GM23248 (cell line): ENCODE data around the gene ATE1.

Experiments
- EZH2 ChIP-seq: fragments of 200-600 bp; sonication (generic); IDR thresholded peaks from 2 replicates; pipeline ENCODE4 v1.6.1; 2018; ENCODE audit warnings: antibody characterized with exemption, mild to moderate bottlenecking; ENCODE audit not compliant: insufficient read depth, poor library complexity, severe bottlenecking
- EZH2phosphoT487 ChIP-seq: fragments of 200-600 bp; sonication (generic); IDR thresholded peaks from 2 replicates; pipeline ENCODE4 v1.6.1; 2018; ENCODE audit warnings: antibody characterized with exemption, moderate library complexity, mild to moderate bottlenecking, low read depth; ENCODE audit not compliant: insufficient read depth

- TF ChIP-seq EZH2phosphoT487 (no peak), EZH2 (no peak)
Observed at GRCh38 chr10:121747163-121747775, 180.6 kb downstream of the ATE1 start.
